Colonic mucosa (tissue), 4 donors: ENCODE measurements around the gene SMIM14. TPM values are rescaled to one million over a fixed set of nuclear protein-coding genes. Genes with fewer than 3 reads are reported as not detected.

Experiments used
- DNase-seq: peaks from one replicate; pipeline ENCODE4 v3.0.0-alpha.2; 2020
- H3K27ac ChIP-seq: fragments of 200-600 bp; one replicate; pipeline ENCODE4 v1.8.0; 2021
- H3K27me3 ChIP-seq: fragments of 200-600 bp; one replicate; pipeline ENCODE4 v1.8.0; 2021
- H3K36me3 ChIP-seq: fragments of 200-600 bp; one replicate; pipeline ENCODE4 v1.8.0; 2021
- H3K4me1 ChIP-seq: fragments of 200-600 bp; one replicate; pipeline ENCODE4 v1.8.0; 2021; ENCODE audit warnings: mild to moderate bottlenecking
- H3K4me3 ChIP-seq: fragments of 200-600 bp; one replicate; pipeline ENCODE4 v1.8.0; 2021
- H3K9ac ChIP-seq, 2 donors: one replicate each; pipeline ENCODE4 v1.7.0; 2013; ENCODE audit warnings: control low read depth in 2 of 2, low read depth in 2 of 2, low read length in 2 of 2
- H3K9me3 ChIP-seq: fragments of 200-600 bp; one replicate; pipeline ENCODE4 v1.8.0; 2021
- intact Hi-C: fragments of 100-400 bp; cut with DNase I; formaldehyde crosslinking; loops from one replicate; pipeline ENCODE4 v1.14.1; 2022
- total RNA-seq, 2 donors: library from RNA; stranded (reverse); fragmentation: NEBNext Ultra II Directional in 1 of 2; extraction: Animal tissue kit (Norgen Biotek cat#: 25700) in 1 of 2; gene quantifications; one replicate each; pipeline ENCODE4 v1.2.1, GENCODE V29; 2021
- TF ChIP-seq, protein P1 (sequence below): fragments of 200-600 bp; IDR thresholded peaks from one replicate; pipeline ENCODE4 v1.8.0; 2022; ENCODE audit warnings: antibody characterized with exemption, mild to moderate bottlenecking
- donor health status: healthy.
- donor health status: DM: no; HTN: no; CAD: no.
- donor health status: DM: no; HTN: no; CAD: no.

SMIM14 gene
- total RNA-seq, 2 donors from 2014 or later, result 69.4 to 127 TPM

DNA sequence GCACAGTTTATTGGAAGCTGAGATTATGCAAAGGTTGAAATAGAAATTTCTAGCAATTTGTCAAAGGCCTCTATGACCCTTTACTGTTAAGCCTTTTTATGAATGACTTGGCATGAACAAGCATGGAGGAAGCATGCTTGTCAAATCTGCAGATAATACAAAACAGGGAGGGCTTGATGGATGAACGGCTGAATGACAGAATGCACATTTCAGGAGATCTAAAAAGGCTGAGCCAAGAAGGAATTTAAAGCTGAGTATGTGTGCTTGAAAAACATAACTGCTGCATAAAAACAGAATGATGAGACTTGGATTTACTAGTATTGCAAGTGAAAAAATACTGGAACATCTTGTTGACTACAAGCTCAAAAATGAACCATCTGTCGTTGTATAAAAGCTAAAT, 30.2 kb upstream of the SMIM14 start:
- TF ChIP-seq, protein P1, sequence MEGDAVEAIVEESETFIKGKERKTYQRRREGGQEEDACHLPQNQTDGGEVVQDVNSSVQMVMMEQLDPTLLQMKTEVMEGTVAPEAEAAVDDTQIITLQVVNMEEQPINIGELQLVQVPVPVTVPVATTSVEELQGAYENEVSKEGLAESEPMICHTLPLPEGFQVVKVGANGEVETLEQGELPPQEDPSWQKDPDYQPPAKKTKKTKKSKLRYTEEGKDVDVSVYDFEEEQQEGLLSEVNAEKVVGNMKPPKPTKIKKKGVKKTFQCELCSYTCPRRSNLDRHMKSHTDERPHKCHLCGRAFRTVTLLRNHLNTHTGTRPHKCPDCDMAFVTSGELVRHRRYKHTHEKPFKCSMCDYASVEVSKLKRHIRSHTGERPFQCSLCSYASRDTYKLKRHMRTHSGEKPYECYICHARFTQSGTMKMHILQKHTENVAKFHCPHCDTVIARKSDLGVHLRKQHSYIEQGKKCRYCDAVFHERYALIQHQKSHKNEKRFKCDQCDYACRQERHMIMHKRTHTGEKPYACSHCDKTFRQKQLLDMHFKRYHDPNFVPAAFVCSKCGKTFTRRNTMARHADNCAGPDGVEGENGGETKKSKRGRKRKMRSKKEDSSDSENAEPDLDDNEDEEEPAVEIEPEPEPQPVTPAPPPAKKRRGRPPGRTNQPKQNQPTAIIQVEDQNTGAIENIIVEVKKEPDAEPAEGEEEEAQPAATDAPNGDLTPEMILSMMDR, result no peak
- Histone ChIP-seq H3K4me3 (no peak overlapping the region), H3K27me3 (no peaks in the 10 kb centered on the region), H3K9me3 (no peaks in the 10 kb centered on the region), H3K27ac (no peak overlapping the region), H3K36me3 (no peaks in the 10 kb centered on the region), H3K4me1 (no peaks in the 10 kb centered on the region), H3K9ac (no peak overlapping the region)
- intact Hi-C loops, result no loop called here
- DNase-seq, result no peak

DNA sequence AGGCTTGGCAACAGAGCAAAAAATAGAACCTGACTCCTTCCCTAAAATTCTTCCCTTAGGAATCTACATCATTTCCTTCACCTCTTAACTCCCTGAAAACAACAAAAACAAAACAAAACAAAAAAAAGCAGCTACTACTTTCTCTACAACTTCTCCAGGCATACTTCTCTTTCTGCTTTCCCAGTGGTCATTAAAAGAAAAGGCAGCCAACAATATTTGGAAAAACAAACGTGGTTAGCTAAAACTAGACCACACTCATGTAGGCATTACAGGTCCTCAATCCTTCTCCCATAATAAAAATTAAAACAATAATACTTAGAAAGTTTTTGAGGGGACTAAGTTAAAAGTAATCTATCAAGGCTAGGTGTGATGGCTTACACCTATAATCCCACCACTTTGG, 29.0 kb upstream of the SMIM14 start:
- TF ChIP-seq, protein P1, result no peak
- no peaks in the 10 kb centered on the region for H3K36me3 ChIP-seq
- no peaks in the 10 kb centered on the region for H3K9me3 ChIP-seq
- no peak for DNase-seq
- H3K9ac ChIP-seq, result no peak overlapping the region
- no peak overlapping the region for H3K4me3 ChIP-seq
- intact Hi-C loops, result no loop called here
- H3K27ac ChIP-seq, result no peak overlapping the region
- H3K27me3 ChIP-seq, result no peaks in the 10 kb centered on the region
- no peaks in the 10 kb centered on the region for H3K4me1 ChIP-seq

DNA sequence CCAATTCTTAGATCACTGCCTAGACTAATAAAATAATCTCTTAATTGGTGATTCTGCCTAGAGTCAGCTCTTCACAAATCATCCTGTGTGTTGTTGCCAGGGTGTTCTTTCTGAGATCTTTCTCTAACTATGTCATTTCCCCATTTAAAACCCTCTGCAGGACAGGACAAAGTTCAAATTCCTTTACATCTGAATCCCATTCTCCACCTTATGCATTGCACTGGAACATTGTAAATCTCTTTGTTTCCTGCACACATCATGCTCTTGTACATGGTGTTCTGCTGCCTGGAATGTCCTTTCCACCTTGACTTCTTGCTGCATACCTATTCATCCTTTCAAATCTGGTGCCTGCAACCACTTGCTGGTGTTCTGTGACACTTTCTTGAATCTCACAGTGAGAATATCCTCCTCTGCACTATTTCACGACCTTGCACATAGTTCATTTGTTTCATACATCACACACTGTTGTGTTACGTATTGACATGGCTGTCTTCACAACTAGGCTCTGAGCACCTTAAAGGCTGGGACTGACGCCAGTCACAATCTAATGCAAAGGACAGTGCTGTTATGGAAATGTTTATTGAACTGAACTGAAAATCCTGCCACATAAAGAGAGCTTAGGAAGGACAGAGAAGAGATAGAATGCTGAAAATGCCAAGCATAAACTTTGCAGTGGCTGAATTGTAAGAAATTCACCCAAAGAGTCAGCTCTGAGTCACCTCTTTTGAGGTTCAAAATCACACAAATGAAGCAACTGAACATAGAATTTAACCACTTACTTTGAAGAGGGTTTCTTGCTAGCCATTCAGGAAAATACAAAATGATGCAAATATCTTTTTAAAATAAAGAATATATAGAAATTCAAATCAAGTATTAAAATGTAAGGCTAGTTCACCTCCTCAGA, 26.4 kb upstream of the SMIM14 start:
- DNase-seq, result no peak
- Histone ChIP-seq H3K27ac (no peak overlapping the region), H3K9ac (no peak overlapping the region), H3K27me3 (no peaks in the 10 kb centered on the region), H3K4me1 (no peaks in the 10 kb centered on the region), H3K4me3 (no peak overlapping the region), H3K36me3 (no peaks in the 10 kb centered on the region), H3K9me3 (no peaks in the 10 kb centered on the region)
- intact Hi-C loops, result no loop called here
- TF ChIP-seq, protein P1, result no peak

DNA sequence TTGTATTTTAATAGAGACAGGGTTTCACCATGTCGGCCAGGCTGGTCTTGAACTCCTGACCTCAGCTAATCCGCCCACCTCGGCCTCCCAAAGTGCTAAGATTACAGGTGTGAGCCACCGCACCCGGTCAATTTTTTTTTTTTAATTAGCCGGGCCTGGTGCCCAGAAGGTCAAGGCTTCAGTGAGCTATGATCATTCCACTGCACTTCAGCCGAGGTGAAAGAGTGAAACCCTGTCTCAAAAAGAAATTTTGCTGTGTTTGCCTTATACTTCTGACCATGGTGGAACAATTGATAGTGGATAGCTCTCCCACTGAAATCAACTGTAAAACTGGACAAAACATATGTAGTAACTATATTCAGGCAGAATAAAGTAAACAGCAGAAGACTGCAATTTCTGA, 24.0 kb upstream of the SMIM14 start:
- H3K27me3 ChIP-seq, result no peaks in the 10 kb centered on the region
- H3K9ac ChIP-seq, result no peak overlapping the region
- H3K27ac ChIP-seq, result no peak overlapping the region
- DNase-seq, result no peak
- H3K9me3 ChIP-seq, result no peaks in the 10 kb centered on the region
- no peaks in the 10 kb centered on the region for H3K36me3 ChIP-seq
- H3K4me3 ChIP-seq, result no peak overlapping the region
- TF ChIP-seq, protein P1, result no peak
- H3K4me1 ChIP-seq, result no peaks in the 10 kb centered on the region
- intact Hi-C loops, result no loop called here

DNA sequence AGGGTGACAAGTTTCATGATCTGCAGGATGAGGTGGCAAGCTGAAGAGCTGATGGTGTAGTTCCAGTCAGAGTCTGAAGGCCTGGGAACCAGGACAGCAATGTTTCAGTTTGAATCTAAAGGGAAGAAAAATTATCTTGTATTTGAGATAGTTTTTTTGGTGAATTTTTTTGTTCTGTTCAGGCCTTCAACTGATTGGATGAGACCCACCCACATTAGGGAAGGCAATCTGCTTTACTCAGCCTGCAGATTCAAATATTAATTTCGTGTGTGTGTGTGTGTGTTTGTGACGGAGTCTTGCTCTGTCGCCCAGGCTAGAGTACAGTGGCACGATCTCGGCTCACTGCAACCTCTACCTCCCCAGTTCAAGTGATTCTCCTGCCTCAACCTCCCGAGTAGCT, 22.1 kb upstream of the SMIM14 start:
- no peak overlapping the region for H3K9ac ChIP-seq
- no peaks in the 10 kb centered on the region for H3K36me3 ChIP-seq
- no peak overlapping the region for H3K27ac ChIP-seq
- no peaks in the 10 kb centered on the region for H3K4me1 ChIP-seq
- intact Hi-C loops, result no loop called here
- H3K9me3 ChIP-seq, result no peaks in the 10 kb centered on the region
- TF ChIP-seq, protein P1, result no peak
- no peak for DNase-seq
- no peak overlapping the region for H3K4me3 ChIP-seq
- H3K27me3 ChIP-seq, result no peaks in the 10 kb centered on the region
